Measurements from ENCODE around the gene UGT1A3.

Gene UGT1A3

GRCh38 chr2:233795735-233796171, 66.9 kb downstream of the UGT1A3 start:
- no peak for DNase-seq (ENCODE audit: low spot score)

GRCh38 chr2:233796254-233796653, 67.4 kb downstream of the UGT1A3 start:
- no peak for DNase-seq (ENCODE audit: low spot score)

- DNase-seq (ENCODE audit: low spot score), result no peak
Measured at GRCh38 chr2:233798335-233799086, 69.7 kb downstream of the UGT1A3 start.

- no peak for DNase-seq (ENCODE audit: low spot score)
Measured at GRCh38 chr2:233799087-233799665, 70.3 kb downstream of the UGT1A3 start.

GRCh38 chr2:233799716-233800115, 70.9 kb downstream of the UGT1A3 start:
- no peak for DNase-seq (ENCODE audit: low spot score)

GRCh38 chr2:233800208-233800607, 71.4 kb downstream of the UGT1A3 start:
- DNase-seq (ENCODE audit: low spot score), result no peak

GRCh38 chr2:233801357-233802131, 72.7 kb downstream of the UGT1A3 start:
- peak; percentile 26 for DNase-seq (ENCODE audit: low spot score)

- no peak for DNase-seq (ENCODE audit: low spot score)
Measured at GRCh38 chr2:233802132-233802815, 73.4 kb downstream of the UGT1A3 start.

- no peak for DNase-seq (ENCODE audit: low spot score)
Measured at GRCh38 chr2:233803292-233803911, 74.6 kb downstream of the UGT1A3 start.

GRCh38 chr2:233803994-233804393, 75.2 kb downstream of the UGT1A3 start:
- DNase-seq (ENCODE audit: low spot score), result no peak

GRCh38 chr2:233807215-233807865, 78.5 kb downstream of the UGT1A3 start:
- DNase-seq (ENCODE audit: low spot score), result no peak

GRCh38 chr2:233807966-233808935, 79.4 kb downstream of the UGT1A3 start:
- DNase-seq (ENCODE audit: low spot score), result no peak

GRCh38 chr2:233810385-233810784, 81.5 kb downstream of the UGT1A3 start:
- DNase-seq (ENCODE audit: low spot score), result no peak

GRCh38 chr2:233811087-233811486, 82.2 kb downstream of the UGT1A3 start:
- DNase-seq (ENCODE audit: low spot score), result no peak

GRCh38 chr2:233811732-233812131, 82.9 kb downstream of the UGT1A3 start:
- DNase-seq (ENCODE audit: low spot score), result no peak

GRCh38 chr2:233813236-233814055, 84.6 kb downstream of the UGT1A3 start:
- DNase-seq (ENCODE audit: low spot score), result no peak

- DNase-seq (ENCODE audit: low spot score), result peak; percentile 30
Measured at GRCh38 chr2:233814056-233814835, 85.4 kb downstream of the UGT1A3 start.

- DNase-seq (ENCODE audit: low spot score), result no peak
Measured at GRCh38 chr2:233815861-233816260, 87.0 kb downstream of the UGT1A3 start.
